Measurements from ENCODE around the gene DMBT1. TPM values are rescaled to one million over a fixed set of nuclear protein-coding genes. Genes with fewer than 3 reads are reported as not detected.

Gene DMBT1
- total RNA-seq, 1 donor from 2014 or later: 0.44 TPM

- no peak for DNase-seq
- Histone ChIP-seq H3K36me3 (no peaks in the 10 kb centered on the region), H3K27me3 (ENCODE audit: low read depth) (peaks cover 27% of the 10 kb centered on the region), H3K4me3 (no peak overlapping the region), H3K9me3 (replicated peaks) (no peaks in the 10 kb centered on the region), H3K4me1 (no peaks in the 10 kb centered on the region), H3K27ac (replicated peaks) (no peak overlapping the region)
- intact Hi-C loops (cut with micrococcal nuclease): no loop called here
- TF ChIP-seq CTCF (IDR thresholded peaks at IDR 0.05; ENCODE audit: borderline replicate concordance): no peak
Observed at GRCh38 chr10:122662231-122662630, 101.7 kb downstream of the DMBT1 start.

- DNase-seq: no peak
- no peak overlapping the region for H3K4me3 ChIP-seq
- no peak for TF ChIP-seq CTCF (IDR thresholded peaks at IDR 0.05; ENCODE audit: borderline replicate concordance)
- intact Hi-C loops (cut with micrococcal nuclease): no loop called here
- H3K36me3 ChIP-seq: no peaks in the 10 kb centered on the region
- peaks cover 34% of the 10 kb centered on the region for H3K27me3 ChIP-seq (ENCODE audit: low read depth)
- no peak overlapping the region for H3K27ac ChIP-seq (replicated peaks)
- H3K9me3 ChIP-seq (replicated peaks): no peaks in the 10 kb centered on the region
- no peaks in the 10 kb centered on the region for H3K4me1 ChIP-seq
Observed at GRCh38 chr10:122663516-122664130, 103.1 kb downstream of the DMBT1 start.

GRCh38 chr10:122664501-122664900, 103.9 kb downstream of the DMBT1 start:
- Histone ChIP-seq H3K9me3 (replicated peaks) (no peaks in the 10 kb centered on the region), H3K4me3 (no peak overlapping the region), H3K27me3 (ENCODE audit: low read depth) (peaks cover 35% of the 10 kb centered on the region), H3K36me3 (no peaks in the 10 kb centered on the region), H3K27ac (replicated peaks) (no peak overlapping the region), H3K4me1 (no peaks in the 10 kb centered on the region)
- intact Hi-C loops (cut with micrococcal nuclease): no loop called here
- no peak for DNase-seq
- TF ChIP-seq CTCF (IDR thresholded peaks at IDR 0.05; ENCODE audit: borderline replicate concordance): no peak

GRCh38 chr10:122665329-122665860, 104.8 kb downstream of the DMBT1 start:
- Histone ChIP-seq H3K4me1 (no peaks in the 10 kb centered on the region), H3K4me3 (no peak overlapping the region), H3K27me3 (ENCODE audit: low read depth) (peaks cover 35% of the 10 kb centered on the region), H3K36me3 (no peaks in the 10 kb centered on the region), H3K9me3 (replicated peaks) (no peaks in the 10 kb centered on the region), H3K27ac (replicated peaks) (no peak overlapping the region)
- no peak for TF ChIP-seq CTCF (IDR thresholded peaks at IDR 0.05; ENCODE audit: borderline replicate concordance)
- intact Hi-C loops (cut with micrococcal nuclease): no loop called here
- no peak for DNase-seq

- peaks cover 35% of the 10 kb centered on the region for H3K27me3 ChIP-seq (ENCODE audit: low read depth)
- H3K36me3 ChIP-seq: no peaks in the 10 kb centered on the region
- no peaks in the 10 kb centered on the region for H3K4me1 ChIP-seq
- no peaks in the 10 kb centered on the region for H3K9me3 ChIP-seq (replicated peaks)
- no peak for DNase-seq
- no peak overlapping the region for H3K27ac ChIP-seq (replicated peaks)
- no peak overlapping the region for H3K4me3 ChIP-seq
- intact Hi-C loops (cut with micrococcal nuclease): no loop called here
- no peak for TF ChIP-seq CTCF (IDR thresholded peaks at IDR 0.05; ENCODE audit: borderline replicate concordance)
Observed at GRCh38 chr10:122665946-122666345, 105.4 kb downstream of the DMBT1 start.

Measured in left ventricle myocardium inferior (tissue), 1 donor.